ENCODE results near the gene HOXB2.

The HOXB2 gene

GRCh38 chr17:48499248-48499647 is 45.7 kb downstream of the HOXB2 start:
- no peak overlapping the region for H3K9ac ChIP-seq (ENCODE audit: low read depth, low read length)
- no peak overlapping the region for H3K27ac ChIP-seq (ENCODE audit: low read length)
- H3K36me3 ChIP-seq (ENCODE audit: insufficient read depth, low read length) = no peaks in the 10 kb centered on the region
- H4K20me1 ChIP-seq (ENCODE audit: insufficient read depth, low read length) = no peaks in the 10 kb centered on the region; the same call in 1 of the 2 replicates
- H3K27me3 ChIP-seq (ENCODE audit: insufficient read depth, low read length, poor library complexity) = peaks cover 44% of the 10 kb centered on the region
- no peak for TF ChIP-seq EZH2 (IDR thresholded peaks at IDR 0.05; ENCODE audit: borderline replicate concordance, low read depth, low read length, severe bottlenecking)
- TF ChIP-seq CTCF (IDR thresholded peaks at IDR 0.05; ENCODE audit: borderline replicate concordance, extremely low read depth, low read length, poor library complexity, severe bottlenecking) = no peak
- DNase-seq (no peak), ATAC-seq (ENCODE audit: insufficient read depth, low read depth) (no peak)
- H3K9me3 ChIP-seq (ENCODE audit: insufficient read depth, low read length, severe bottlenecking) = no peaks in the 10 kb centered on the region
- no peaks in the 10 kb centered on the region for H3K4me1 ChIP-seq (ENCODE audit: insufficient read depth, low read length)
- no peak overlapping the region for H2AFZ ChIP-seq (ENCODE audit: low read depth, low read length)
- H3K79me2 ChIP-seq (ENCODE audit: insufficient read depth, low read length) = no peaks in the 10 kb centered on the region
- no peak overlapping the region for H3K4me2 ChIP-seq (ENCODE audit: insufficient read depth, low read length)
- H3K4me3 ChIP-seq (ENCODE audit: low read depth in 1 of 2, low read length in 2 of 2) = no peak overlapping the region

GRCh38 chr17:48498164-48498850 is 46.6 kb downstream of the HOXB2 start:
- no peak overlapping the region for H3K4me3 ChIP-seq (ENCODE audit: low read depth in 1 of 2, low read length in 2 of 2)
- no peak for DNase-seq
- no peaks in the 10 kb centered on the region; the same call in 1 of the 2 replicates for H4K20me1 ChIP-seq (ENCODE audit: insufficient read depth, low read length)
- TF ChIP-seq CTCF (IDR thresholded peaks at IDR 0.05; ENCODE audit: borderline replicate concordance, extremely low read depth, low read length, poor library complexity, severe bottlenecking) (no peak), EZH2 (IDR thresholded peaks at IDR 0.05; ENCODE audit: borderline replicate concordance, low read depth, low read length, severe bottlenecking) (no peak)
- no peaks in the 10 kb centered on the region for H3K36me3 ChIP-seq (ENCODE audit: insufficient read depth, low read length)
- H3K79me2 ChIP-seq (ENCODE audit: insufficient read depth, low read length) = no peaks in the 10 kb centered on the region
- H3K27ac ChIP-seq (ENCODE audit: low read length) = no peak overlapping the region
- no peak overlapping the region for H3K9ac ChIP-seq (ENCODE audit: low read depth, low read length)
- no peak overlapping the region for H3K4me2 ChIP-seq (ENCODE audit: insufficient read depth, low read length)
- H3K4me1 ChIP-seq (ENCODE audit: insufficient read depth, low read length) = no peaks in the 10 kb centered on the region
- no peaks in the 10 kb centered on the region for H3K9me3 ChIP-seq (ENCODE audit: insufficient read depth, low read length, severe bottlenecking)
- H3K27me3 ChIP-seq (ENCODE audit: insufficient read depth, low read length, poor library complexity) = peaks cover 42% of the 10 kb centered on the region
- ATAC-seq (ENCODE audit: insufficient read depth, low read depth) = no peak
- H2AFZ ChIP-seq (ENCODE audit: low read depth, low read length) = no peak overlapping the region

GRCh38 chr17:48497103-48497502 is 47.8 kb downstream of the HOXB2 start:
- Histone ChIP-seq H3K9ac (ENCODE audit: low read depth, low read length) (no peak overlapping the region), H2AFZ (ENCODE audit: low read depth, low read length) (no peak overlapping the region), H3K27ac (ENCODE audit: low read length) (no peak overlapping the region), H3K4me2 (ENCODE audit: insufficient read depth, low read length) (no peak overlapping the region), H3K4me3 (ENCODE audit: low read depth in 1 of 2, low read length in 2 of 2) (no peak overlapping the region), H4K20me1 (ENCODE audit: insufficient read depth, low read length) (peaks cover 6% of the 10 kb centered on the region), H3K36me3 (ENCODE audit: insufficient read depth, low read length) (no peaks in the 10 kb centered on the region), H3K79me2 (ENCODE audit: insufficient read depth, low read length) (no peaks in the 10 kb centered on the region), H3K9me3 (ENCODE audit: insufficient read depth, low read length, severe bottlenecking) (no peaks in the 10 kb centered on the region), H3K4me1 (ENCODE audit: insufficient read depth, low read length) (no peaks in the 10 kb centered on the region), H3K27me3 (ENCODE audit: insufficient read depth, low read length, poor library complexity) (peaks cover 39% of the 10 kb centered on the region)
- no peak for ATAC-seq (ENCODE audit: insufficient read depth, low read depth)
- TF ChIP-seq EZH2 (IDR thresholded peaks at IDR 0.05; ENCODE audit: borderline replicate concordance, low read depth, low read length, severe bottlenecking) (no peak), CTCF (IDR thresholded peaks at IDR 0.05; ENCODE audit: borderline replicate concordance, extremely low read depth, low read length, poor library complexity, severe bottlenecking) (no peak)
- DNase-seq = no peak

Data from DND-41 (cell line).